SK-N-SH (cell line): ENCODE measurements around the gene CEP250. TPM values are rescaled to one million over a fixed set of nuclear protein-coding genes. Genes with fewer than 3 reads are reported as not detected.

Source experiments
- CTCF ChIA-PET: fragments of 300-600, 350-600 bp; formaldehyde crosslinking; extraction: SDS; loops from one replicate; lab custom pipeline; 2021; lab: Yijun Ruan, JAX
- POLR2A ChIA-PET: fragments of 350-600 bp; sonication (Branson Sonifier 250); formaldehyde crosslinking; extraction: SDS; loops from one replicate; lab custom pipeline; 2020; ENCODE audit warnings: antibody characterized with exemption, inconsistent platforms; lab: Yijun Ruan, JAX
- DNase-seq: peaks from one replicate; pipeline ENCODE4 v3.0.0; 2012
- H2AFZ ChIP-seq: fragments of 200-600 bp; sonication (generic); 2 replicates; pipeline ENCODE4 v1.8.1; 2016; ENCODE audit warnings: antibody characterized with exemption, mild to moderate bottlenecking, low read depth
- H3F3A ChIP-seq: fragments of 200-600 bp; sonication (generic); replicated peaks from 2 replicates; pipeline ENCODE3; 2016; ENCODE audit warnings: antibody characterized with exemption, mild to moderate bottlenecking; ENCODE audit not compliant: insufficient read depth
- H3K27ac ChIP-seq, 2 experiments: fragments of 200-500 bp in 1 of 2; fragments of 200-600 bp in 1 of 2; sonication (Bioruptor generic) in 1 of 2; sonication (generic), shearing (Covaris generic) in 1 of 2; 2 replicates each; pipeline versions ENCODE4 v1.5.1 to v1.6.1; 2014 to 2016; ENCODE audit warnings: low read depth in 2 of 2, inconsistent platforms in 1 of 2, low read length in 1 of 2, mild to moderate bottlenecking in 1 of 2, mixed read lengths in 1 of 2
- H3K27me3 ChIP-seq: fragments of 200-600 bp; sonication (generic), shearing (Covaris generic); 2 replicates; pipeline ENCODE4 v1.6.1; 2016; ENCODE audit warnings: mixed run types; ENCODE audit not compliant: insufficient read depth
- H3K36me3 ChIP-seq, 2 experiments: fragments of 200-500 bp in 1 of 2; fragments of 200-600 bp in 1 of 2; sonication (Bioruptor generic) in 1 of 2; sonication (generic) in 1 of 2; replicated peaks in 1 of 2; 2 replicates each; pipeline versions ENCODE3 to v1.5.1; 2014 to 2016; ENCODE audit warnings: low read length in 1 of 2, mild to moderate bottlenecking in 1 of 2; ENCODE audit not compliant: insufficient read depth in 2 of 2, control insufficient read depth in 1 of 2
- H3K4me1 ChIP-seq, 2 experiments: fragments of 200-500 bp in 1 of 2; fragments of 200-600 bp in 1 of 2; sonication (Bioruptor generic) in 1 of 2; sonication (generic), shearing (Covaris generic) in 1 of 2; 2 replicates each; pipeline versions ENCODE4 v1.5.1 to v1.6.1; 2014 to 2016; ENCODE audit warnings: low read depth in 1 of 2, low read length in 1 of 2, mixed run types in 1 of 2; ENCODE audit not compliant: insufficient read depth in 2 of 2, control insufficient read depth in 1 of 2
- H3K4me2 ChIP-seq: fragments of 200-600 bp; sonication (generic), shearing (Covaris generic); 2 replicates; pipeline ENCODE4 v1.6.1; 2017; ENCODE audit warnings: mixed run types
- H3K4me3 ChIP-seq, 2 experiments: fragments of 200-500 bp in 1 of 2; fragments of 200-600 bp in 1 of 2; sonication (Bioruptor generic) in 1 of 2; sonication (generic), shearing (Covaris generic) in 1 of 2; 2 replicates each; pipeline versions ENCODE4 v1.5.1 to v1.8.1; 2014 to 2016; ENCODE audit warnings: low read depth in 2 of 2, inconsistent platforms in 1 of 2, low read length in 1 of 2, mild to moderate bottlenecking in 1 of 2, mixed read lengths in 1 of 2, moderate library complexity in 1 of 2
- H3K79me2 ChIP-seq: fragments of 200-600 bp; sonication (generic); 2 replicates; pipeline ENCODE4 v1.8.1; 2017; ENCODE audit warnings: mild to moderate bottlenecking; ENCODE audit not compliant: insufficient read depth
- H3K9ac ChIP-seq: fragments of 200-600 bp; sonication (generic); 2 replicates; pipeline ENCODE4 v1.6.1; 2017; ENCODE audit warnings: mixed run types
- H3K9me2 ChIP-seq: fragments of 200-600 bp; sonication (generic); 2 replicates; pipeline ENCODE4 v1.6.1; 2017; ENCODE audit warnings: mixed run types
- H3K9me3 ChIP-seq: fragments of 200-600 bp; sonication (generic); 2 replicates; pipeline ENCODE4 v1.6.1; 2017; ENCODE audit warnings: mixed run types, mild to moderate bottlenecking, moderate library complexity
- H4K20me1 ChIP-seq: fragments of 200-600 bp; sonication (generic); 2 replicates; pipeline ENCODE4 v1.6.1; 2017; ENCODE audit warnings: mild to moderate bottlenecking, mixed run types; ENCODE audit not compliant: insufficient read depth
- CHD2 ChIP-seq: fragments of 150-350 bp; IDR thresholded peaks from 2 replicates; pipeline ENCODE4 v1.6.1; 2018; ENCODE audit warnings: low read length; ENCODE audit not compliant: partially characterized antibody
- EP300 ChIP-seq, 2 experiments: IDR thresholded peaks; 2 replicates each; pipeline versions ENCODE4 v1.4.0 to v1.6.1; 2012; ENCODE audit warnings: borderline replicate concordance in 1 of 2, low read depth in 1 of 2, low read length in 1 of 2
- EZH2phosphoT487 ChIP-seq: fragments of 200-600 bp; sonication (generic); IDR thresholded peaks from 2 replicates; pipeline ENCODE4 v1.6.1; 2017; ENCODE audit warnings: low read depth, mixed run types, mild to moderate bottlenecking, antibody characterized with exemption, moderate library complexity, borderline replicate concordance
- FOXM1 ChIP-seq: IDR thresholded peaks from 2 replicates; pipeline ENCODE4 v1.4.0; 2012; ENCODE audit warnings: low read depth, mild to moderate bottlenecking
- GABPA ChIP-seq: IDR thresholded peaks from 2 replicates; pipeline ENCODE4 v1.4.0; 2012; ENCODE audit warnings: low read depth, mild to moderate bottlenecking
- GATA2 ChIP-seq: sonication (generic); formaldehyde crosslinking; IDR thresholded peaks from 2 replicates; pipeline ENCODE4 v1.5.0; 2020; ENCODE audit warnings: mild to moderate bottlenecking, missing genetic modification reagents
- JUND ChIP-seq: IDR thresholded peaks from 2 replicates; pipeline ENCODE4 v1.4.0; 2012
- MEF2A ChIP-seq: IDR thresholded peaks from 2 replicates; pipeline ENCODE4 v1.4.0; 2012; ENCODE audit warnings: low read depth, borderline replicate concordance
- NRF1 ChIP-seq: IDR thresholded peaks from 2 replicates; pipeline ENCODE4 v1.6.1; 2012; ENCODE audit warnings: low read depth, mild to moderate bottlenecking, low read length
- RAD21 ChIP-seq: IDR thresholded peaks from 2 replicates; pipeline ENCODE4 v1.6.1; 2012; ENCODE audit warnings: mild to moderate bottlenecking, low read length
- RFX5 ChIP-seq: IDR thresholded peaks from 2 replicates; pipeline ENCODE4 v1.6.1; 2012; ENCODE audit warnings: mild to moderate bottlenecking, improper control_type of control experiment, low read length
- RXRA ChIP-seq: IDR thresholded peaks from 2 replicates; pipeline ENCODE4 v1.4.0; 2012; ENCODE audit warnings: low read depth, mild to moderate bottlenecking, borderline replicate concordance
- TCF12 ChIP-seq: IDR thresholded peaks from 2 replicates; pipeline ENCODE4 v1.4.0; 2012
- TEAD4 ChIP-seq: IDR thresholded peaks from 2 replicates; pipeline ENCODE4 v1.4.0; 2012; ENCODE audit warnings: mild to moderate bottlenecking, borderline replicate concordance; ENCODE audit not compliant: insufficient read depth
- WGBS: methylation state at CpG from one replicate; pipeline ENCODE4 v1.1.6; 2017; ENCODE audit warnings: low lambda C conversion rate; 5-methylcytosine and 5-hydroxymethylcytosine counted together
- polyA plus RNA-seq, 3 experiments: library from polyadenylated mRNA; depleted of rRNA; stranded (reverse); fragments of >200 nt; gene quantifications; 2 replicates each; pipeline ENCODE4 v1.2.3, GENCODE V29; 2012
- small RNA-seq, 7 experiments: library from RNA; depleted of rRNA; stranded (forward); fragments of <200 nt; gene quantifications; one replicate each; pipeline ENCODE3, GENCODE V24; 2012
- TF ChIP-seq, protein P1 (sequence below): fragments of 200-600 bp; sonication (generic); IDR thresholded peaks from 2 replicates; pipeline ENCODE4 v1.6.1; 2017; ENCODE audit warnings: antibody characterized with exemption, mild to moderate bottlenecking, moderate library complexity
- TF ChIP-seq, protein P2 (sequence below): fragments of 150-350 bp; IDR thresholded peaks from 2 replicates; pipeline ENCODE4 v1.6.1; 2016; ENCODE audit warnings: mild to moderate bottlenecking, low read depth, low read length
- TF ChIP-seq, protein P3 (sequence below): IDR thresholded peaks from 2 replicates; pipeline ENCODE4 v1.4.0; 2012; ENCODE audit warnings: low read depth, borderline replicate concordance

The CEP250 gene
- polyA plus RNA-seq, 1 of the 3 experiments (the other 2 are of a cell fraction): 13.3 TPM

DNA sequence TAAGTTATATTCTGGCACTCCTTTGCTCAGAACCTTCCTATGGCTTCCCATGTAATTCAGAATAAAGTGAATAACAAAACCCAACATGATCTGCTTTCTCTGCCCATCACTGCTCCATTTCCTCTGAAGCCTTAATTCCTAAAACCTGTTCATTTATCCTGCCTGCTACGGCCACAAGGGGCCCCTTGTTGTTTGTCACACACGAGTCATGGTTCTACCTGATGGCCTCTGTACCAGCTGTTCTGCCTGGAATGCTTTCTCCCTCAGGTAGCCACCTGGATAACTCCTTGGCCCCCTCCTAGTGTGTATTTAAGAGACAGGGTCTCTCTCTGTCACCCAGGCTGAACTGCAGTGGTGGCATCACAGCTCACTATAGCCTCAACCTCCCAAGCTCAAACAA is 113.2 kb downstream of the CEP250 start:
- no peak overlapping the region for H3K27ac ChIP-seq
- WGBS: 36% methylated on average over 2 of the region's 2 CpGs
- H3K4me3 ChIP-seq: no peak overlapping the region
- no peaks in the 10 kb centered on the region for H3K27me3 ChIP-seq
- H3K79me2 ChIP-seq: no peaks in the 10 kb centered on the region
- H3K9me3 ChIP-seq: no peaks in the 10 kb centered on the region
- no peak overlapping the region for H3K4me2 ChIP-seq
- ChIA-PET CTCF (interaction anchor here (0.9 to 1.2 kb wide), 2 partner anchors 90 to 413 kb away, joined by 3 read pairs; no protein-coding TSS in a partner anchor), POLR2A (interaction anchor here (1.4 kb wide), 1 partner anchor 9 kb away, joined by 3 read pairs; no protein-coding TSS in a partner anchor)
- no peaks in the 10 kb centered on the region for H3K36me3 ChIP-seq
- H4K20me1 ChIP-seq: no peaks in the 10 kb centered on the region
- TF ChIP-seq CHD2 (no peak), TEAD4 (no peak), RXRA (no peak), EP300 (IDR thresholded peaks at IDR 0.05; ENCODE audit: borderline replicate concordance in 1 of 2, low read depth in 1 of 2, low read length in 1 of 2) (no peak), FOXM1 (no peak), TCF12 (no peak), GATA2 (CRISPR knock-in tag) (no peak), RFX5 (no peak), MEF2A (no peak), JUND (no peak), NRF1 (no peak), RAD21 (peak; percentile 39), EZH2phosphoT487 (no peak), GABPA (no peak)
- TF ChIP-seq, protein P1, sequence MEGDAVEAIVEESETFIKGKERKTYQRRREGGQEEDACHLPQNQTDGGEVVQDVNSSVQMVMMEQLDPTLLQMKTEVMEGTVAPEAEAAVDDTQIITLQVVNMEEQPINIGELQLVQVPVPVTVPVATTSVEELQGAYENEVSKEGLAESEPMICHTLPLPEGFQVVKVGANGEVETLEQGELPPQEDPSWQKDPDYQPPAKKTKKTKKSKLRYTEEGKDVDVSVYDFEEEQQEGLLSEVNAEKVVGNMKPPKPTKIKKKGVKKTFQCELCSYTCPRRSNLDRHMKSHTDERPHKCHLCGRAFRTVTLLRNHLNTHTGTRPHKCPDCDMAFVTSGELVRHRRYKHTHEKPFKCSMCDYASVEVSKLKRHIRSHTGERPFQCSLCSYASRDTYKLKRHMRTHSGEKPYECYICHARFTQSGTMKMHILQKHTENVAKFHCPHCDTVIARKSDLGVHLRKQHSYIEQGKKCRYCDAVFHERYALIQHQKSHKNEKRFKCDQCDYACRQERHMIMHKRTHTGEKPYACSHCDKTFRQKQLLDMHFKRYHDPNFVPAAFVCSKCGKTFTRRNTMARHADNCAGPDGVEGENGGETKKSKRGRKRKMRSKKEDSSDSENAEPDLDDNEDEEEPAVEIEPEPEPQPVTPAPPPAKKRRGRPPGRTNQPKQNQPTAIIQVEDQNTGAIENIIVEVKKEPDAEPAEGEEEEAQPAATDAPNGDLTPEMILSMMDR: peak; percentile 29; the same call in 1 of the 2 replicates
- TF ChIP-seq, protein P2, sequence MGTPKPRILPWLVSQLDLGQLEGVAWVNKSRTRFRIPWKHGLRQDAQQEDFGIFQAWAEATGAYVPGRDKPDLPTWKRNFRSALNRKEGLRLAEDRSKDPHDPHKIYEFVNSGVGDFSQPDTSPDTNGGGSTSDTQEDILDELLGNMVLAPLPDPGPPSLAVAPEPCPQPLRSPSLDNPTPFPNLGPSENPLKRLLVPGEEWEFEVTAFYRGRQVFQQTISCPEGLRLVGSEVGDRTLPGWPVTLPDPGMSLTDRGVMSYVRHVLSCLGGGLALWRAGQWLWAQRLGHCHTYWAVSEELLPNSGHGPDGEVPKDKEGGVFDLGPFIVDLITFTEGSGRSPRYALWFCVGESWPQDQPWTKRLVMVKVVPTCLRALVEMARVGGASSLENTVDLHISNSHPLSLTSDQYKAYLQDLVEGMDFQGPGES: no peak
- TF ChIP-seq, protein P3, sequence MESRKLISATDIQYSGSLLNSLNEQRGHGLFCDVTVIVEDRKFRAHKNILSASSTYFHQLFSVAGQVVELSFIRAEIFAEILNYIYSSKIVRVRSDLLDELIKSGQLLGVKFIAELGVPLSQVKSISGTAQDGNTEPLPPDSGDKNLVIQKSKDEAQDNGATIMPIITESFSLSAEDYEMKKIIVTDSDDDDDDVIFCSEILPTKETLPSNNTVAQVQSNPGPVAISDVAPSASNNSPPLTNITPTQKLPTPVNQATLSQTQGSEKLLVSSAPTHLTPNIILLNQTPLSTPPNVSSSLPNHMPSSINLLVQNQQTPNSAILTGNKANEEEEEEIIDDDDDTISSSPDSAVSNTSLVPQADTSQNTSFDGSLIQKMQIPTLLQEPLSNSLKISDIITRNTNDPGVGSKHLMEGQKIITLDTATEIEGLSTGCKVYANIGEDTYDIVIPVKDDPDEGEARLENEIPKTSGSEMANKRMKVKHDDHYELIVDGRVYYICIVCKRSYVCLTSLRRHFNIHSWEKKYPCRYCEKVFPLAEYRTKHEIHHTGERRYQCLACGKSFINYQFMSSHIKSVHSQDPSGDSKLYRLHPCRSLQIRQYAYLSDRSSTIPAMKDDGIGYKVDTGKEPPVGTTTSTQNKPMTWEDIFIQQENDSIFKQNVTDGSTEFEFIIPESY: no peak
- H3K9me2 ChIP-seq: no peaks in the 10 kb centered on the region
- no peak overlapping the region for H2AFZ ChIP-seq
- peak; percentile 41 for DNase-seq
- H3K4me1 ChIP-seq: no peaks in the 10 kb centered on the region
- no peak overlapping the region for H3K9ac ChIP-seq
- H3F3A ChIP-seq: peaks cover 8% of the 10 kb centered on the region

Small RNA genes lying within 50 kb of the gene (small RNA-seq; reads per million reads assigned to genes)
- 0 reads per million in 7 experiments for gene MIR1289-1

Other genes starting within 250 kb of the CEP250 start
- gene MMP24, start 228.9 kb upstream of the CEP250 start, polyA plus RNA-seq (2012; rRNA removed): 18.1 and 19.0 TPM in 2 replicates
- 52.4 and 53.1 TPM in 2 replicates for gene MMP24OS, start 177.5 kb upstream of the CEP250 start, polyA plus RNA-seq (2012; rRNA removed)
- 343 and 356 TPM in 2 replicates for gene EIF6, start 170.8 kb upstream of the CEP250 start, polyA plus RNA-seq (2012; rRNA removed)
- gene FAM83C, start 163.2 kb upstream of the CEP250 start, polyA plus RNA-seq (2012; rRNA removed): not detected in 2 replicates
- 41.5 and 55.7 TPM in 2 replicates for gene UQCC1, start 43.6 kb upstream of the CEP250 start, polyA plus RNA-seq (2012; rRNA removed)
- gene GDF5, start 17.4 kb upstream of the CEP250 start, polyA plus RNA-seq (2012; rRNA removed): 1.2 and 1.3 TPM in 2 replicates
- gene C20orf173, start 74.1 kb downstream of the CEP250 start, polyA plus RNA-seq (2012; rRNA removed): not detected in 2 replicates
- gene ERGIC3, start 86.5 kb downstream of the CEP250 start, polyA plus RNA-seq (2012; rRNA removed): 661 and 799 TPM in 2 replicates
- gene SPAG4, start 160.2 kb downstream of the CEP250 start, polyA plus RNA-seq (2012; rRNA removed): 5.9 and 6.9 TPM in 2 replicates
- gene CPNE1, start 209.3 kb downstream of the CEP250 start, polyA plus RNA-seq (2012; rRNA removed): 217 and 279 TPM in 2 replicates
- 41.9 and 56.7 TPM in 2 replicates for gene RBM12, start 209.3 kb downstream of the CEP250 start, polyA plus RNA-seq (2012; rRNA removed)
- gene NFS1, start 243.8 kb downstream of the CEP250 start, polyA plus RNA-seq (2012; rRNA removed): 75.6 and 89.7 TPM in 2 replicates
- gene ROMO1, start 243.8 kb downstream of the CEP250 start, polyA plus RNA-seq (2012; rRNA removed): 1,087 and 1,273 TPM in 2 replicates